Spleen (tissue), 7 donors: ENCODE measurements around the gene HOXC11.

ENCODE experiments used
- CTCF ChIP-seq, 11 experiments: fragments of 200-600 bp in 7 of 11; fragments of 450-650 bp in 4 of 11; sonication (generic) in 4 of 11; IDR thresholded peaks in 8 of 11; conservative IDR thresholded peaks in 3 of 11; 1 replicate in 7 of 11; 2 replicates in 4 of 11; pipeline versions ENCODE4 v1.4.0 to v1.8.0; 2016 to 2021; ENCODE audit warnings: antibody characterized with exemption in 11 of 11, inconsistent platforms in 4 of 11, mild to moderate bottlenecking in 1 of 11
- POLR2A ChIP-seq, 3 donors: fragments of 450-650 bp; IDR thresholded peaks; one replicate each; pipeline ENCODE4 v1.5.1; 2017; ENCODE audit warnings: antibody characterized with exemption in 3 of 3, mild to moderate bottlenecking in 1 of 3
- POLR2AphosphoS5 ChIP-seq, 3 donors: sonication (generic); formaldehyde crosslinking; IDR thresholded peaks; one replicate each; pipeline ENCODE4 v1.5.1; 2017; ENCODE audit warnings: antibody characterized with exemption in 3 of 3
- donor health status: DM: no; HTN: no; CAD: no; lungs with moderate emphysema.
- donor health status: DM: no; HTN: no; CAD: no.
- donor health status: DM: no; HTN: no; CAD: no.

- TF ChIP-seq POLR2AphosphoS5 (IDR thresholded peaks at IDR 0.05) (no peak), POLR2A (IDR thresholded peaks at IDR 0.05) (no peak), CTCF (IDR thresholded peaks at IDR 0.05 in 8 of 11, conservative IDR thresholded peaks at IDR 0.05 in 3 of 11) (no peak)
These were observed 23.1 kb upstream of the HOXC11 start for GRCh38 chr12:53949631-53950436.
